ENCODE results near the gene ADGRG6.
"Not testable (repeated sequence)": the region's sequence is repeated elsewhere in the genome, so short reads cannot be mapped to it uniquely, and the experiment has no call there.

The ADGRG6 gene

GRCh38 chr6:142426444-142427132 is 124.8 kb downstream of the ADGRG6 start:
- H3K4me1 ChIP-seq (ENCODE audit: control insufficient read depth, insufficient read depth, low read length); H3K36me3 ChIP-seq (ENCODE audit: control insufficient read depth in 2 of 2, insufficient read depth in 1 of 2, low read length in 2 of 2); H3K4me3 ChIP-seq (ENCODE audit: low read depth, low read length); H3K27ac ChIP-seq (ENCODE audit: extremely low read depth, low read depth, low read length); H3K9me3 ChIP-seq (ENCODE audit: control insufficient read depth, insufficient read depth, low read depth, low read length); POLR2A ChIA-PET: not testable (repeated sequence)
- TF ChIP-seq ZNF585B (tag by site-specific recombination; IDR thresholded peaks at IDR 0.05): peak; percentile 68
- CTCF ChIA-PET: interaction anchor here (0.5 kb wide), 1 partner anchor 116 kb away, joined by 3 read pairs; no protein-coding TSS in a partner anchor

GRCh38 chr6:142428468-142428867 is 126.7 kb downstream of the ADGRG6 start:
- H3K36me3 ChIP-seq (ENCODE audit: control insufficient read depth in 2 of 2, insufficient read depth in 1 of 2, low read length in 2 of 2); H3K4me3 ChIP-seq (ENCODE audit: low read depth, low read length); CTCF ChIA-PET; H3K9me3 ChIP-seq (ENCODE audit: control insufficient read depth, insufficient read depth, low read depth, low read length); H3K27ac ChIP-seq (ENCODE audit: extremely low read depth, low read depth, low read length); POLR2A ChIA-PET; H3K4me1 ChIP-seq (ENCODE audit: control insufficient read depth, insufficient read depth, low read length): not testable (repeated sequence)
- TF ChIP-seq MZF1 (tag by site-specific recombination; IDR thresholded peaks at IDR 0.05; ENCODE audit: borderline replicate concordance) (0 out of 2 replicates have a peak, but pooled peaks have one; percentile 24), SETDB1 (IDR thresholded peaks at IDR 0.05; ENCODE audit: insufficient read length, low read length) (peak; percentile 49)

- H3K27ac ChIP-seq (ENCODE audit: extremely low read depth, low read depth, low read length): no peak overlapping the region
- POLR2A ChIA-PET: no interaction called here
- H3K4me1 ChIP-seq (ENCODE audit: control insufficient read depth, insufficient read depth, low read length): no peaks in the 10 kb centered on the region
- no peaks in the 10 kb centered on the region for H3K9me3 ChIP-seq (ENCODE audit: control insufficient read depth, insufficient read depth, low read depth, low read length)
- CTCF ChIA-PET: interaction anchor here (0.5 kb wide), 1 partner anchor 974 kb away, joined by 3 read pairs; no protein-coding TSS in a partner anchor
- no peak overlapping the region for H3K4me3 ChIP-seq (ENCODE audit: low read depth, low read length)
- TF ChIP-seq CTCF (tag by site-specific recombination; IDR thresholded peaks at IDR 0.05): no peak
- TF ChIP-seq ZBTB26 (tag by site-specific recombination; optimal IDR thresholded peaks at IDR 0.05): no peak
- H3K36me3 ChIP-seq (ENCODE audit: control insufficient read depth in 2 of 2, insufficient read depth in 1 of 2, low read length in 2 of 2): no peaks in the 10 kb centered on the region
Observed at GRCh38 chr6:142429195-142429594, 127.4 kb downstream of the ADGRG6 start.

GRCh38 chr6:142433419-142433818 is 131.6 kb downstream of the ADGRG6 start:
- no peak for TF ChIP-seq ZNF394 (tag by site-specific recombination; IDR thresholded peaks at IDR 0.05; ENCODE audit: borderline replicate concordance)
- no peak for TF ChIP-seq ZNF112 (tag by site-specific recombination; IDR thresholded peaks at IDR 0.05)
- no peak for TF ChIP-seq ZNF664 (tag by site-specific recombination; IDR thresholded peaks at IDR 0.05)
- TF ChIP-seq HIC1 (tag by site-specific recombination; IDR thresholded peaks at IDR 0.05): no peak
- no peak for TF ChIP-seq ZNF248 (tag by site-specific recombination; IDR thresholded peaks at IDR 0.05)
- TF ChIP-seq ZNF211 (tag by site-specific recombination; IDR thresholded peaks at IDR 0.05; ENCODE audit: low read depth): no peak
- TF ChIP-seq ZNF146 (tag by site-specific recombination; IDR thresholded peaks at IDR 0.05): no peak
- no peak for TF ChIP-seq ZNF433 (tag by site-specific recombination; IDR thresholded peaks at IDR 0.05; ENCODE audit: low read depth)
- TF ChIP-seq ZNF473 (tag by site-specific recombination; IDR thresholded peaks at IDR 0.05): no peak
- POLR2A ChIA-PET: no interaction called here

More at GRCh38 chr6:142433419-142433818, 131.6 kb downstream of the ADGRG6 start:
- Histone ChIP-seq H3K27ac (ENCODE audit: extremely low read depth, low read depth, low read length) (no peak overlapping the region), H3K4me1 (ENCODE audit: control insufficient read depth, insufficient read depth, low read length) (no peaks in the 10 kb centered on the region), H3K4me3 (ENCODE audit: low read depth, low read length) (no peak overlapping the region), H3K36me3 (ENCODE audit: control insufficient read depth in 2 of 2, insufficient read depth in 1 of 2, low read length in 2 of 2) (no peaks in the 10 kb centered on the region), H3K9me3 (ENCODE audit: control insufficient read depth, insufficient read depth, low read depth, low read length) (no peaks in the 10 kb centered on the region)
- CTCF ChIA-PET: interaction anchor here (0.6 kb wide), 1 partner anchor 41 kb away, joined by 3 read pairs; no protein-coding TSS in a partner anchor
